NCI-H187 (cell line): ENCODE measurements around the gene PCAT6.
"Not testable (repeated sequence)": the region's sequence is repeated elsewhere in the genome, so short reads cannot be mapped to it uniquely, and the experiment has no call there.

Source experiments
- DNase-seq, 2 experiments: peaks; one replicate each; lab custom pipeline; 2025; lab: John Stamatoyannopoulos, UW

Gene PCAT6

GRCh38 chr1:202810615-202811295 is at the start of gene PCAT6:
Gene PCAT6, plus strand, starts transcription at chr1:202810954.
- peak; percentile 98 to 99 for DNase-seq

GRCh38 chr1:202762019-202762418 is 48.7 kb upstream of the PCAT6 start:
- no peak for DNase-seq

GRCh38 chr1:202765721-202766120 is 45.0 kb upstream of the PCAT6 start:
- DNase-seq: no peak

- no peak for DNase-seq
Observed at GRCh38 chr1:202770135-202770534, 40.6 kb upstream of the PCAT6 start.

- no peak for DNase-seq
Observed at GRCh38 chr1:202781180-202781579, 29.6 kb upstream of the PCAT6 start.

GRCh38 chr1:202786804-202787203 is 23.9 kb upstream of the PCAT6 start:
- DNase-seq: no peak

- DNase-seq: no peak
Observed at GRCh38 chr1:202788800-202789199, 22.0 kb upstream of the PCAT6 start.

- no peak for DNase-seq
Observed at GRCh38 chr1:202791077-202791747, 19.5 kb upstream of the PCAT6 start.

- no peak for DNase-seq
Observed at GRCh38 chr1:202794051-202794740, 16.6 kb upstream of the PCAT6 start.

- DNase-seq: not testable (repeated sequence)
Observed at GRCh38 chr1:202794931-202795330, 15.8 kb upstream of the PCAT6 start.

GRCh38 chr1:202796670-202797069 is 14.1 kb upstream of the PCAT6 start:
- DNase-seq: no peak

GRCh38 chr1:202798260-202798659 is 12.5 kb upstream of the PCAT6 start:
- DNase-seq: no peak

GRCh38 chr1:202798792-202799331 is 11.9 kb upstream of the PCAT6 start:
- DNase-seq: no peak

GRCh38 chr1:202800742-202801141 is 10.0 kb upstream of the PCAT6 start:
- DNase-seq: no peak

GRCh38 chr1:202801175-202801574 is 9.6 kb upstream of the PCAT6 start:
- no peak for DNase-seq

- no peak for DNase-seq
Observed at GRCh38 chr1:202802034-202802433, 8.7 kb upstream of the PCAT6 start.

- DNase-seq: no peak
Observed at GRCh38 chr1:202802998-202803932, 7.5 kb upstream of the PCAT6 start.

GRCh38 chr1:202804126-202804525 is 6.6 kb upstream of the PCAT6 start:
- no peak for DNase-seq

GRCh38 chr1:202805886-202806844 is 4.6 kb upstream of the PCAT6 start:
- DNase-seq: no peak

- no peak for DNase-seq
Observed at GRCh38 chr1:202806845-202807450, 3.8 kb upstream of the PCAT6 start.
